Stimulated activated CD8-positive, alpha-beta memory T cell treated with anti-CD3 and anti-CD28 coated beads, Interleukin-12 subunit alpha, Interleukin-12 subunit beta, amount 100 ng/mL, for 4 hours (primary cell): ENCODE results near the gene PHKB.

Source experiments
- DNase-seq: peaks from one replicate; pipeline ENCODE4 v3.0.0-alpha.2; 2020; ENCODE audit warnings: low read depth

PHKB gene

GRCh38 chr16:47729701-47730100, 268.6 kb downstream of the PHKB start:
- no peak for DNase-seq

GRCh38 chr16:47731252-47731651, 270.1 kb downstream of the PHKB start:
- no peak for DNase-seq

GRCh38 chr16:47732122-47732521, 271.0 kb downstream of the PHKB start:
- DNase-seq = no peak

DNA sequence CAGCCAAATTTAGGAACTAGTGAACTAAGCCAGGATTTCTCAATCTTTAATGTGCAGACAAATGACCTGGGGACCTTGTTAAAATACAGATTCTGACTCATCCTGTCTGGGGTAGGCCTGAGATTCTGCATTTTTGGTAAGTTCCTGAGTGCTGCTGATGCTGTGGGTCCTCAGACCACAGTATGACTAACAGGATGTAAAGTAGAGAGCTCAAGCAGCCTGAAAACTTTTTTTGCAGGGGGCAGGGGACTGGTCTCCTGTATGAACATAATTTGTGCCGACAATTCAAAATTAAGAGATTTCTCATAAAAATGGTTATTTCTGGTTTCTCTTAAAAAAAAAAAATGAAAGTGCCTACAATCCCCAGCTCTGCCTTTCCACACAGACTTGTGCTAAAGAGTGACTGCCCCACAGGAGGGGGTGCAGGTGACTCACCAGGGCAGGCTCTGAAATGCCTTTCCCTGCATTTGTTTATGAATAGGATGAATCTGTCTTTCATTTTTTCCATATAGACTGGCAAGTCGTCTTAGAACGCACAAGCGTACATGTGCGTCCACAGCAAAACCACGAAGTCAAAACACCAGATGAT, 271.5 kb downstream of the PHKB start:
- no peak for DNase-seq

GRCh38 chr16:47734081-47734857, 273.1 kb downstream of the PHKB start:
- no peak for DNase-seq

GRCh38 chr16:47734987-47735594, 274.0 kb downstream of the PHKB start:
- DNase-seq = no peak

GRCh38 chr16:47750371-47750770, 289.2 kb downstream of the PHKB start:
- DNase-seq = no peak
